DOHH2 (cell line): ENCODE measurements around the gene SH3PXD2A.

Source experiments
- EZH2phosphoT487 ChIP-seq: fragments of 200-600 bp; sonication (generic); IDR thresholded peaks from 2 replicates; pipeline ENCODE4 v1.6.1; 2017; ENCODE audit warnings: borderline replicate concordance, mild to moderate bottlenecking, antibody characterized with exemption, low read length, moderate library complexity, mixed read lengths
- TF ChIP-seq, protein P1 (sequence below): fragments of 200-600 bp; sonication (generic); IDR thresholded peaks from one replicate; pipeline ENCODE4 v1.5.1; 2014; ENCODE audit warnings: antibody characterized with exemption, mild to moderate bottlenecking, low read depth, low read length; ENCODE audit not compliant: poor library complexity, severe bottlenecking

DNA sequence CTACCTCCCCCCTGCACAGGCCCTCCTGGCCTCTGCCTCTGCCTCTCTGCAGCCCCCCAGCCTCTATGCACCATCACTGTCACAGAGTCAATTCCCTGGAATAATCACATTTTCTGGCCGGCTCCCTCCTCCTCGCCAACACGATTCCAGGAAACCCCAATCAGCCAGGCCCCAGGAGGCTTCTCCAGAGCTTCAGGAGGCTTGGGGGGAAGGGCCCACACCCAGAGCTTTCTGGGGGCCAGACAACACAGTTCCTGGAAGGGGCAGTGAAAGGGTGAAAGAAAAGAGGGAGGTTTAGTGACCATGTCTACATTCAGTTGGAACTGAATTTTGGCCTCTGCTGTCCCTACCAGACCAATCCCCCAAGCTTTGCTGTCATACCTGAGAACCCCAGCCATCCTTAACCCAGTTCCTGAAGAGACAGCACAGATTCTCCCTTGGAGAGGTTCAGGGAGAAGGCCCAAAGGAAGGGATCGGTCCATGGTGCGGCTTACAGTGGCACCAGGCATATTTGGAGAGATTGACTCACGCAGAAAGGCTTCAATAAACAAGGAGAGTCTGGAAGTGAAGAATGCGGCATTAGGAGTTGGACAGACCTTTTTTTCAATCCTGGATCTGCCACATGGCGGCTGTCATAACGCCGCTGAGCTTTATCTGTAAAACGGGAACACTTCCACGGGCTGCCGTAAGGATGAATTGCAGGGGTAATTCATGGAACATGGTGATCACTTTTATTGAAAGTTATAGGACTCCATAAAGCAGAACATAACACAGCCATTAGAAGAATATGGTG, 272.8 kb downstream of the SH3PXD2A start:
- TF ChIP-seq, protein P1, sequence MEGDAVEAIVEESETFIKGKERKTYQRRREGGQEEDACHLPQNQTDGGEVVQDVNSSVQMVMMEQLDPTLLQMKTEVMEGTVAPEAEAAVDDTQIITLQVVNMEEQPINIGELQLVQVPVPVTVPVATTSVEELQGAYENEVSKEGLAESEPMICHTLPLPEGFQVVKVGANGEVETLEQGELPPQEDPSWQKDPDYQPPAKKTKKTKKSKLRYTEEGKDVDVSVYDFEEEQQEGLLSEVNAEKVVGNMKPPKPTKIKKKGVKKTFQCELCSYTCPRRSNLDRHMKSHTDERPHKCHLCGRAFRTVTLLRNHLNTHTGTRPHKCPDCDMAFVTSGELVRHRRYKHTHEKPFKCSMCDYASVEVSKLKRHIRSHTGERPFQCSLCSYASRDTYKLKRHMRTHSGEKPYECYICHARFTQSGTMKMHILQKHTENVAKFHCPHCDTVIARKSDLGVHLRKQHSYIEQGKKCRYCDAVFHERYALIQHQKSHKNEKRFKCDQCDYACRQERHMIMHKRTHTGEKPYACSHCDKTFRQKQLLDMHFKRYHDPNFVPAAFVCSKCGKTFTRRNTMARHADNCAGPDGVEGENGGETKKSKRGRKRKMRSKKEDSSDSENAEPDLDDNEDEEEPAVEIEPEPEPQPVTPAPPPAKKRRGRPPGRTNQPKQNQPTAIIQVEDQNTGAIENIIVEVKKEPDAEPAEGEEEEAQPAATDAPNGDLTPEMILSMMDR: no peak
- TF ChIP-seq EZH2phosphoT487: no peak
